Activated gamma-delta T cell (primary cell): ENCODE results near the gene CLSTN1.
"Not testable (repeated sequence)": the region's sequence is repeated elsewhere in the genome, so short reads cannot be mapped to it uniquely, and the experiment has no call there.

Experiments used
- DNase-seq: peaks from one replicate; lab custom pipeline; 2025; lab: John Stamatoyannopoulos, UW

CLSTN1 gene

GRCh38 chr1:9762446-9762845 is 61.3 kb downstream of the CLSTN1 start:
- DNase-seq = not testable (repeated sequence)

GRCh38 chr1:9761855-9762254 is 61.9 kb downstream of the CLSTN1 start:
- no peak for DNase-seq

GRCh38 chr1:9760824-9761223 is 62.9 kb downstream of the CLSTN1 start:
- DNase-seq = no peak

GRCh38 chr1:9759939-9760338 is 63.8 kb downstream of the CLSTN1 start:
- DNase-seq = no peak

- no peak for DNase-seq
Observed at GRCh38 chr1:9758559-9759121, 65.1 kb downstream of the CLSTN1 start.

GRCh38 chr1:9755441-9755995 is 68.2 kb downstream of the CLSTN1 start:
- no peak for DNase-seq

GRCh38 chr1:9753121-9753531 is 70.6 kb downstream of the CLSTN1 start:
- no peak for DNase-seq

- no peak for DNase-seq
Observed at GRCh38 chr1:9751971-9752370, 71.8 kb downstream of the CLSTN1 start.

- DNase-seq = no peak
Observed at GRCh38 chr1:9749361-9749760, 74.4 kb downstream of the CLSTN1 start.

- DNase-seq = not testable (repeated sequence)
Observed at GRCh38 chr1:9748391-9748790, 75.4 kb downstream of the CLSTN1 start.

- no peak for DNase-seq
Observed at GRCh38 chr1:9746651-9747050, 77.1 kb downstream of the CLSTN1 start.

- no peak for DNase-seq
Observed at GRCh38 chr1:9746211-9746610, 77.6 kb downstream of the CLSTN1 start.

- DNase-seq = no peak
Observed at GRCh38 chr1:9744106-9744799, 79.5 kb downstream of the CLSTN1 start.

GRCh38 chr1:9737671-9738070 is 86.1 kb downstream of the CLSTN1 start:
- no peak for DNase-seq

GRCh38 chr1:9737057-9737456 is 86.7 kb downstream of the CLSTN1 start:
- DNase-seq = no peak

GRCh38 chr1:9736241-9736640 is 87.5 kb downstream of the CLSTN1 start:
- DNase-seq = no peak

GRCh38 chr1:9735800-9736199 is 88.0 kb downstream of the CLSTN1 start:
- no peak for DNase-seq

- no peak for DNase-seq
Observed at GRCh38 chr1:9733160-9733789, 90.5 kb downstream of the CLSTN1 start.

GRCh38 chr1:9732123-9732971 is 91.4 kb downstream of the CLSTN1 start:
- DNase-seq = no peak

GRCh38 chr1:9731561-9731960 is 92.2 kb downstream of the CLSTN1 start:
- no peak for DNase-seq

GRCh38 chr1:9731051-9731537 is 92.7 kb downstream of the CLSTN1 start:
- DNase-seq = no peak
